MM.1S (cell line): Measurements from ENCODE around the gene DOLPP1.

Experiments
- CTCF ChIP-seq: fragments of 300-600 bp; sonication (generic); IDR thresholded peaks from 2 replicates; pipeline ENCODE4 v1.5.1; 2016; ENCODE audit warnings: antibody characterized with exemption, low read length, mixed read lengths
- EZH2 ChIP-seq: fragments of 300-600 bp; sonication (generic); optimal IDR thresholded peaks from 2 replicates; pipeline ENCODE3; 2017; ENCODE audit warnings: low read depth, mild to moderate bottlenecking, antibody characterized with exemption, low read length, mixed read lengths
- EZH2phosphoT487 ChIP-seq: fragments of 300-600 bp; sonication (generic); IDR thresholded peaks from 2 replicates; pipeline ENCODE4 v1.6.1; 2018; ENCODE audit warnings: antibody characterized with exemption, low read length

GRCh38 chr9:129137292-129138143, 56.6 kb downstream of the DOLPP1 start:
- TF ChIP-seq CTCF (no peak), EZH2 (no peak), EZH2phosphoT487 (no peak)
